ENCODE data around the gene SEMA4B.

DNA sequence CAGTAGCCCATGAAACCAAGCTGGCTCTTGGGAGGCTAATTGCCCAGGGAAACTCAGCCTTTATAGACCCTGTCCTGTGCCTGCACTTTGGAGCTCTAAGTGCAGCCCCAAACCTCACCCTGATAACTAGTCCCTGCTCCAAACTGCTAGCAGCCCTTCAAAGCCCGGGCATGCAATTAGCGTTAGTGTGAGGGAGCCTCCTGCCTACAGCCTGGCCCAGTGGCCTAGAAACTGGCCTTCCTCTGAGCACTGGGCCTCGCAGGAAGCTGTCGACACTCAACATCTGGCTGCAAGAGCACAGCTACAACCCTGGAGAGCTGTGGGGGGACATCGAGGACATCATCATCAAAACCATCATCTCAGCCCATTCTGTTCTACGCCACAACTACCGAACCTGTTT is 56.6 kb downstream of the SEMA4B start:
- TF ChIP-seq LARP7 (IDR thresholded peaks at IDR 0.05) (no peak), NFIC (IDR thresholded peaks at IDR 0.05) (no peak), TAF1 (IDR thresholded peaks at IDR 0.05; ENCODE audit: control insufficient read depth, extremely low read depth, insufficient read depth, low read length, severe bottlenecking) (no peak), TCF7 (IDR thresholded peaks at IDR 0.05; ENCODE audit: borderline replicate concordance) (no peak)
- TF ChIP-seq, protein P1, sequence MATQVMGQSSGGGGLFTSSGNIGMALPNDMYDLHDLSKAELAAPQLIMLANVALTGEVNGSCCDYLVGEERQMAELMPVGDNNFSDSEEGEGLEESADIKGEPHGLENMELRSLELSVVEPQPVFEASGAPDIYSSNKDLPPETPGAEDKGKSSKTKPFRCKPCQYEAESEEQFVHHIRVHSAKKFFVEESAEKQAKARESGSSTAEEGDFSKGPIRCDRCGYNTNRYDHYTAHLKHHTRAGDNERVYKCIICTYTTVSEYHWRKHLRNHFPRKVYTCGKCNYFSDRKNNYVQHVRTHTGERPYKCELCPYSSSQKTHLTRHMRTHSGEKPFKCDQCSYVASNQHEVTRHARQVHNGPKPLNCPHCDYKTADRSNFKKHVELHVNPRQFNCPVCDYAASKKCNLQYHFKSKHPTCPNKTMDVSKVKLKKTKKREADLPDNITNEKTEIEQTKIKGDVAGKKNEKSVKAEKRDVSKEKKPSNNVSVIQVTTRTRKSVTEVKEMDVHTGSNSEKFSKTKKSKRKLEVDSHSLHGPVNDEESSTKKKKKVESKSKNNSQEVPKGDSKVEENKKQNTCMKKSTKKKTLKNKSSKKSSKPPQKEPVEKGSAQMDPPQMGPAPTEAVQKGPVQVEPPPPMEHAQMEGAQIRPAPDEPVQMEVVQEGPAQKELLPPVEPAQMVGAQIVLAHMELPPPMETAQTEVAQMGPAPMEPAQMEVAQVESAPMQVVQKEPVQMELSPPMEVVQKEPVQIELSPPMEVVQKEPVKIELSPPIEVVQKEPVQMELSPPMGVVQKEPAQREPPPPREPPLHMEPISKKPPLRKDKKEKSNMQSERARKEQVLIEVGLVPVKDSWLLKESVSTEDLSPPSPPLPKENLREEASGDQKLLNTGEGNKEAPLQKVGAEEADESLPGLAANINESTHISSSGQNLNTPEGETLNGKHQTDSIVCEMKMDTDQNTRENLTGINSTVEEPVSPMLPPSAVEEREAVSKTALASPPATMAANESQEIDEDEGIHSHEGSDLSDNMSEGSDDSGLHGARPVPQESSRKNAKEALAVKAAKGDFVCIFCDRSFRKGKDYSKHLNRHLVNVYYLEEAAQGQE (IDR thresholded peaks at IDR 0.05; ENCODE audit: borderline replicate concordance) = no peak
- TF ChIP-seq, protein P1 (CRISPR knock-in tag; IDR thresholded peaks at IDR 0.05; ENCODE audit: low read depth) = no peak
- TF ChIP-seq, protein P2, sequence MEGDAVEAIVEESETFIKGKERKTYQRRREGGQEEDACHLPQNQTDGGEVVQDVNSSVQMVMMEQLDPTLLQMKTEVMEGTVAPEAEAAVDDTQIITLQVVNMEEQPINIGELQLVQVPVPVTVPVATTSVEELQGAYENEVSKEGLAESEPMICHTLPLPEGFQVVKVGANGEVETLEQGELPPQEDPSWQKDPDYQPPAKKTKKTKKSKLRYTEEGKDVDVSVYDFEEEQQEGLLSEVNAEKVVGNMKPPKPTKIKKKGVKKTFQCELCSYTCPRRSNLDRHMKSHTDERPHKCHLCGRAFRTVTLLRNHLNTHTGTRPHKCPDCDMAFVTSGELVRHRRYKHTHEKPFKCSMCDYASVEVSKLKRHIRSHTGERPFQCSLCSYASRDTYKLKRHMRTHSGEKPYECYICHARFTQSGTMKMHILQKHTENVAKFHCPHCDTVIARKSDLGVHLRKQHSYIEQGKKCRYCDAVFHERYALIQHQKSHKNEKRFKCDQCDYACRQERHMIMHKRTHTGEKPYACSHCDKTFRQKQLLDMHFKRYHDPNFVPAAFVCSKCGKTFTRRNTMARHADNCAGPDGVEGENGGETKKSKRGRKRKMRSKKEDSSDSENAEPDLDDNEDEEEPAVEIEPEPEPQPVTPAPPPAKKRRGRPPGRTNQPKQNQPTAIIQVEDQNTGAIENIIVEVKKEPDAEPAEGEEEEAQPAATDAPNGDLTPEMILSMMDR (IDR thresholded peaks at IDR 0.05 in 2 of 3, conservative IDR thresholded peaks at IDR 0.05 in 1 of 3; ENCODE audit: insufficient read depth in 2 of 3, low read depth in 1 of 3, low read length in 3 of 3) = no peak
- TF ChIP-seq, protein P3, sequence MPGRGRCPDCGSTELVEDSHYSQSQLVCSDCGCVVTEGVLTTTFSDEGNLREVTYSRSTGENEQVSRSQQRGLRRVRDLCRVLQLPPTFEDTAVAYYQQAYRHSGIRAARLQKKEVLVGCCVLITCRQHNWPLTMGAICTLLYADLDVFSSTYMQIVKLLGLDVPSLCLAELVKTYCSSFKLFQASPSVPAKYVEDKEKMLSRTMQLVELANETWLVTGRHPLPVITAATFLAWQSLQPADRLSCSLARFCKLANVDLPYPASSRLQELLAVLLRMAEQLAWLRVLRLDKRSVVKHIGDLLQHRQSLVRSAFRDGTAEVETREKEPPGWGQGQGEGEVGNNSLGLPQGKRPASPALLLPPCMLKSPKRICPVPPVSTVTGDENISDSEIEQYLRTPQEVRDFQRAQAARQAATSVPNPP (IDR thresholded peaks at IDR 0.05; ENCODE audit: borderline replicate concordance, insufficient read depth, insufficient read length) = no peak
